GM21515 (cell line): ENCODE measurements around the gene DOCK7.
"Not testable (repeated sequence)": the region's sequence is repeated elsewhere in the genome, so short reads cannot be mapped to it uniquely, and the experiment has no call there.

Experiments used
- ATAC-seq: cut with Tn5 transposase; IDR thresholded peaks from one replicate; pipeline ENCODE4 v1.9.1; 2021; ENCODE audit not compliant: unreplicated experiment

The DOCK7 gene

DNA sequence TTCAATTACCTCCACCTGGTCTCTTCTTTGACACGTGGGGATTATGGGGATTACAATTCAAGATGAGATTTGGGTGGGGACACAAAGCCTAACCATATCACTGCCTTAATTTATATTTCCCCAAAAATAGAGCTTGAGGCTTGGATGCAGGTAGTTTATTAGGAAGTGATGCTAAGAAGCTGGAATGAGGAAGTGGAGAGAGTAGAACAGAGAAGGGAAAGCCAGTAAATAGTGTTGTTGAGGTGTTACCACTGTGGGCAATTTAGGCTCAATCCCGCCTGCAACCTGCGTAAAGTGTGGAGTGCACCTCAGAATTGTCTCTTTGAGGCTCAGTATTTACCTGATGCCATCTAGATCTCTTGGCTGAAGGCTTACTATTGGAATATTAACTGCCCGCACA is 4.9 kb upstream of the DOCK7 start:
- ATAC-seq = no peak

DNA sequence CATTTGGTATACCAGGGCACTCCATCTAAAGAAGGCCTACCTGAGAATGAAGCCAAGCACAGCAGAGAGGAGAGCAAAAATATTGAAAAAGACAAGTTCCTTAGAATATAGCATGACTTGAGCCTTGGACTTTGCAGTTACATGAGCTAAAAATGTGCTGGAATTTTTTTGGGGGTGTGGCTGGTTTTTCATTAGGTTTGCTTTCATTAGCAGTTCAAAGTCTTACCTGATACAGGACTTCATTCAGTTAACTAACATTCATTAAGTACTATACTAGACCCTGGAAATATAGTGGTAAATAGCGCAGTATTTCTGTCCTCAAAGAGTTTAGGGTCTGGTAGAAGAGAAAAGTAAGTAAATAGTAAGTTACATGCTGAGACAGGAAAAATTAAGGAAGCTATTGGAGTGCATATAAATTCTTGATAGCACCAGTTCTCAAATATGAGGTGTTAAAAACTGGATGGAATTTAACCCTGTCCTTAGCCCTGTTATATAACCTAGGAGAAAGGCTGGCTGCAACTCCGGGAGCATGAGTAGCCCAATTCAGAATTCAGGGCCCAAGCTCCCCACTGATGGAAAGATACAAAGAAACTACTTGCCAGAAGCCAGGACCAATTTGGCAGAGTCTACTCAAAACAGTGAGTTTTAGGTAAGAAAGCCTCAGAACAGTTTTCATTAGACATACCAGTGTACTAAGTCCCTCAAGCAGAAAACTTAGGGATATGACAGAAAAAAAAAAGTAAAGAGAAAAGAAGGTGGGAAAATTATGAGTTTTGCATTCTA is 3.1 kb upstream of the DOCK7 start:
- ATAC-seq = no peak

DNA sequence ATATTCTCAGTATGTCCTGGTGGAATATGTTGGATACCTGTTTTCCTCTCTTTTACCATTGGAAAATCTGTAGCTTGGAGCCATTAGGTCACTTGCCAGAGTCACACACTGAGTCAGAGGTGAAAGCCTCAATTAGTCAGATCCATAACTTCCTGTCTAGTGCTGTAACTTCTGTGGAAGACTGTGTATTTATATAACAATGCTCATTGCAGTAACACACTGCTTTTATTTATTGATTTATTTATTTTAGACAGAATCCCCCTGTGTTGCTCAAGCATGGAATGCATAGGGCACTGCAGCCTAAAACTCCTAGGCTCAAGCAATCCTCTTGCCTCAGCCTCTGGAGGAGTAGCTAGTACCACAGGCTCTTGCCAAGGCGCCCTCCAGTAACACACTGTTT is 1.3 kb upstream of the DOCK7 start:
- ATAC-seq = no peak

DNA sequence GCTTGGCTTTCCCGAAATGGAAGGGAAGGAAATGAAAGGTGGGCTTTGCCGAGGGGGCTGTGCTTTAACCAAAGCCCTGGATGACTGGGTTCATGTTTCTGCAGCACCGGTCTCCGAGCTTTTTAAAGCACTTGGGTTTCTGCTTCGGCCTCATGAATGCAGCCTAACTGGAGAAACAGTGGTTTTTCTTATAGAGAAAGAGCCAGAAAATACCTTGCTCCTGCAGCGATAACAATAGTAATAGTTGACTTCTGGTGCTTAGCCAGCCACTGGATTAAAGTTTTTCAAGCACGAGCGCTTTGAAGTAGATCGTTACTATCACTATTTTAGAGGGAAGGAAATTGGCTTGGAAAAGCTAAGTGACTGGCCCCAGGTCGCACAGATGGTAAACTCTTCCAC is 500 bp upstream of the DOCK7 start:
- ATAC-seq = no peak

DNA sequence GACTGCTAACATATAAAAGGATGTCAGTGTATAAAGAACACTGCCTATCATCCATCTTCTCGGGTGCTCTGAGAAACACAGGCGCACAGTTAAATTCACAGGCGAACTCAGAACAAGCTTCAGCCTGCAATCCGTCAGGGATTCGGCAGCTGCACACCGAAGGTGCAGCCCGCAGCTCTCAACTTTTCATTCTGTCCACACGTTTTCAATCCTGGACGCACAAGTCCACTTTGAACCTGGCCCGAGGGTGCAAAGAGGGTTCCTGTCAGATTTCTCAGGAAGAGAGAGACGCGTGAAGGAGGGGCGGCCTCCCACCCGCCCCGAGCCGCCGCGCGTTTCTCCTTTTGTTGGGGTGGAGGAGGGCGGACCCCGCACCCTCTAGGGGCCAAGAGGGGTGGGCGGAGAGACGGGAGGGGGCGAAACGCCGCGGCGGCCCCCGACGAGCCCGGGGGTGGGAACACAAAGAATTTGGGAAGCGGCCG is 724 bp downstream of the DOCK7 start:
- ATAC-seq = peak; percentile 41

DNA sequence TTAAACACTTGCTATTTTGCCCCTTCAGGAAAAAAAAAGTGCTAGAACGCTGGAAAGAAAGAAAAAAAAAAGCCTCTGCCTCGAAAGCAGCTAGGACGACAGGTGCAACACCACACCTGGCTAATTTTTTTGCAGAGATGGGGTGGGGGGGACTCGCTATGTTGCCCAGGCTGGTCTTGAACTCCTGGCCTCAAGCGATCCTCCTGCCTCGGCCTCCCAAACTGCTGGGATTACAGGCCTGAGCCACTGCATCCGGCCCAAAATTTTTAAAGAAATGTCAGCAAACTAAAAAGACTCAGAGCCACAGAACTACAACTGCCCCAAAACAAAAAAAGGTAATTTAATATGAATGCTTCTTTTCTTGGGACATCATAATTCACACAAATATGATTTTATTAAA is 1.4 kb downstream of the DOCK7 start:
- ATAC-seq = no peak

DNA sequence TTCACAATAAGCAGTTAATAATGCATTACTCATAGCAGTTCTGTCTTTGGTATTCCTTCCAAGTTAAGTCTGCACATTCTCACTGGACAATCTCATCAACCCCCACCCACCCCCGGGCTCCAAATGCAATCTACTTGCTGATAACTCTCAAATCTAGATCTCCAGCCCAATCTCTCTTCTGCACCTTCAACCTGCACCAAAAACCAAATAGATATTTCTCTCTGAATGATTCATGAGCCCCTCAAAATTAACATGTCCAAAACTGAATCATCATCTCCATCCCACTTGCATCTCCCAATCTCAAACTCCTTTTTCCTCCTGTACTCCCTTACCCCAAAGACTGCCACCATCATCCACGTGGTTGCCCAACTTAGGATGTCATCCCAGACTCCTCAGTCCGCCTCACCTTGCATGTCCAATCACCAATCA is 2.7 kb downstream of the DOCK7 start:
- no peak for ATAC-seq

DNA sequence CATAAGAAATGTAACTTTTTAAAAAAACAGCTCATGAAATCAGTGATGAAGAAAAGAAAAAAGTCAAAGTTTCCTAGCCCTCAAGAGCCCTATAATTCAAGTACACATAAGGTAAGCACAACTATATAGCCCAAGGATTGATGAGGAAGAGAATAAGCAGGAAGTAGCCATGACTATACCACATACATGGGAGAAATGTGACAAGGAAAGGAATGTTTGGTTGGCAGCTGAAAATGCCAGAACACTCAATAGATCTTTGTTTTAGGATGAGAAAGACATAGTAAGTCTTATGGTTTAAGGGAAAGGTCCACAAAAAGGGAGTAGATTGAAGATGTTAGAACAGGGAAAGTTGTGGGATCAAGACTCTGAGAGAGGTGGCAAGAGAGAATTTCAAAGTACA is 5.7 kb downstream of the DOCK7 start:
- ATAC-seq = no peak

DNA sequence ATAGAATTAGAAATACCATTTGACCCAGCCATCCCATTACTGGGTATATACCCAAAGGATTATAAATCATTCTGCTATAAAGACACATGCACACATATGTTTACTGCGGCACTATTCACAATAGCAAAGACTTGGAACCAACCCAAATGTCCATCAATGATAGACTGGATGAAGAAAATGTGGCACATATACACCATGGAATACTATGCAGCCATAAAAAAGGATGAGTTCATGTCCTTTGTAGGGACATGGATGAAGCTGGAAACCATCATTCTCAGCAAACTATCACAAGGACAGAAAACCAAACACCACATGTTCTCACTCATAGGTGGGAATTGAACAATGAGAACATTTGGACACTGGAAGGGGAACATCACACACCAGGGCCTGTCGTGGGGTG is 7.2 kb downstream of the DOCK7 start:
- ATAC-seq = not testable (repeated sequence)

DNA sequence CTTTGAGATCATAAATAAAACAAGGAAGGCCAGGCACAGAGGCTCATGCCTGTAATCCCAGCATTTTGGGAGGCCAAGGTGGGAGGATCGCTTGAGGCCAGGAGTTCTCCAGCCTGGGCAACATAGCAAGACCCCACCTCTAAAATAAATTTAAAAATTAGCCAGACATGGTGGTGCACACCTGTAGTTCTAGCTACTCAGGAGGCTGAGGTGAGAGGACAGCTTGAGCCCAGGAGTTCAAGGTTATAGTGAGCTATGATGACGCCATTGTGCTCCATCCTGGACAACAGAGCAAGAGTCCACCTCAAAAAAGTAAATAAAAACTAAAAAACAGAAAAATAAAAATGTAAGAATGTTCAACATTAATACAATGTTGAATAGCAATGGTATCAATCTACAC is 10.4 kb downstream of the DOCK7 start:
- not testable (repeated sequence) for ATAC-seq

DNA sequence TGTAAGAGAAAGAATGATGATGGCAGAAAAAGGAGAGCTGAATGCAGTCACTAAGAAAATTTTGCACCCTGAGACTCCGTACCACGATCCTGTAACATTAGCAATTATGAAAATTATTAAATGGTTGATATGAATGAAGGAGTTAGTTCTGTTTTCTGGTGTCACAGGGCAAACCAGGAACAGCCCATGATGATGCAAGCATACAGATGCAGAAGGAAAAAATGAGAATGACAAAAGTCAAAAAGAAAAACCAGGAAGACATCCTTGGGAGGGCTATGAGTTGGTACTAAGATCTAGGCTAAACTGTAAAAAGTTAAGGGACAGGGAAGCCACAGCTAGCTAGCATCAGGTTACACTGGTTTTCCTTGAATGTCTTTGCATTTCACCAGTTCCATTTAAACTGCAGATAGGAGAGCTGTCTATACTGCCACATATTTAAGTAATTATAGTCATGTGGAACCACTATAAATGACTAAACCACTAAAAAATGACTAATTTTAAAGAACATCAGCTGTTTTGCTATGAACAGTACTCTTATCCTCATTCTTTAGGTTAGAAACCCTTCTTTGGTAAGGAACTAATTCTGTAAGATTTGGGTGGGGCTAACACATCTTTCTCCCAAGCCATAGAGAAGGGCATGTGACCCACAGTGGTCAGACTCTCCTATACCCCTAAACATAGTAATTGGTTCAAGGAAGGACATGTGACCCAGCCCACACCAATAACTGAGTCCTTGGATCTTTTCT is 11.4 kb downstream of the DOCK7 start:
- no peak for ATAC-seq

DNA sequence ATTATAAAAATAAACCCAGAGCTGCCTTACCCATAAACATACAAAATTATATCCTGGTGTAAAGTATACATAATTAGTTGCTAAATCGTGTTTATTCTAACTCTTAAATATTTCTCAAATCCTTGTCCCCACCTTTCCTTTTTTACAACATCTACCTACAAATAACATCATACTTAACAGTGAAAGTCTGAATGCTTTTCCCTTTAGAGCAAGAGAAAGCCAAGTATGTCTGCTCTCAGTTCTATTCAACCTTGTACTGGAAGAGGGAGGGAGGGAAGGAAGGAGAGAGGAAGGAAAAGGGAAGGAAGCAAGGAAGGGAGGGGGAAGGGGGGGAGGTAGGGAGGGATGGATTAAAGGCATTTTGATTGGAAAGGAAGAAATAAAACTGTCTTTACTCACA is 14.6 kb downstream of the DOCK7 start:
- no peak for ATAC-seq

DNA sequence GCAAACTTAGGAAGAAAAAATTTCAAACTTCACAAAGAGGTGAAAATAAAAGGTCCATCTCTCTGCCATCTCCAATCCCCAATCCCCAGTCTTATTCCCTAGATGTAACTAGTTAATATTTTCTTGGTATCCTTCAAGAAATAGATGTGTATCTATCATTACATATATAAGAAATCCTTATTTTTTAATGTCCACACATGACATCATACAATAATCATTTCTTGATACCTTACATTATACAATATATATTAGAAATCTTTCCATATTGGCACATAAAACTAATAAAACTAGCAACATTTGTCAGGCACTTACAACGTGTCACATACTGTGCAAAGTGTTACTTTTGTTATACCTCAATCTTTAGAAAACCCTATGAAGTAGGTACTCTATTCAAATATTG is 16.2 kb downstream of the DOCK7 start:
- ATAC-seq = no peak

DNA sequence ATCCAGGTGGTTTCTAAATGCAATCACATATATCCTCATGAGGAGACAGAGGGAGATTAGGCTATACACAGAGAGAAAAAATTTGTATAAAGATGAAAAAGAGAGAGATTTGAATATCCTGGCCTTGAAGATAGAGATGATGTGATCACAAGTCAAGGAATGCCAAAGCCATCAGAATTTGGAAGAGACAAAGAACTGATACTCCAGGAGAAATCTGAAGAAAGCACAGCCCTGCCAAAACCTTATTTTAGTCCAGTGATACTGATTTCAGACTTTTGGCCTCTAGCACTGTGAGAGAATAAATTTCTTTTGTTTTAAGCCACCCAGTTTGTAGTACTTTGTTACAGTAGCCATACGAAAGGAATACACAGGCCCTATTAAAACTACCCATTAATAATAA is 33.4 kb downstream of the DOCK7 start:
- ATAC-seq = no peak

DNA sequence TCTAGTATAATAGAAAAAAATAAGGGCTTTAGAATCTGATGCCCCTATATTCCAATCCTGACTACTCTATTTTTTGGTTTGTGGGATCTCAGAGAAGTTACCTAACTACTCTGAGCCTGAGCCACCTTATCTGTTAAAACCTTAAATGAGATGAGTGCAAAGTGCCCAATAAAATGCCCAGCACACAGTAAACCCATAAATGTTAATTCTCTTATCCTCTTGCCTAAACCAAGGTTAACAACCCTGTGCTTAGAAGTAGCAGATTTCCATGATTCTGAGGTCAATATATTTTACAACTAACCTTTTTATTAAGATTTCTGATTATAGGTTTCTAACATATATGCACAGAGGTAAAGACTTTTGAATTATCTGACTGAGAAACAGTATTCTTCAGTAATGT is 35.8 kb downstream of the DOCK7 start:
- no peak for ATAC-seq

DNA sequence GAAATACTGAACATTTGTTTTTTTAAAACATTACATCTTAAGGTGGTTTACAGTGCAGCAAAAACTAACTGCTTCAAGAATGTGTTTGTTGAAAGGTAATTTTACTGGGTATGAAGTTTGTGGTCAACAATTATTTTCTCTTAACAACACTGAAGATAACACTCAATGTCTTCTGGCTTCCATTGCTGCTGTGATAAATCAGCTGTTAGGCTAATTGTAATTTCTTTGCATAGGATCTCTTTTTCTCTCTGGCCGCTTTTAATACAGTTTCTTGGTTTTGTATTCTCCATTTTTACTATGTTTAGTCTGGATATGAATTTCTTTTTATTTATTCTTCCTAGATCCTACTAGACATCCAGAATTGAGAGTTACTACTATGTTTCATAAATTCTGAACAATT is 44.9 kb downstream of the DOCK7 start:
- no peak for ATAC-seq

DNA sequence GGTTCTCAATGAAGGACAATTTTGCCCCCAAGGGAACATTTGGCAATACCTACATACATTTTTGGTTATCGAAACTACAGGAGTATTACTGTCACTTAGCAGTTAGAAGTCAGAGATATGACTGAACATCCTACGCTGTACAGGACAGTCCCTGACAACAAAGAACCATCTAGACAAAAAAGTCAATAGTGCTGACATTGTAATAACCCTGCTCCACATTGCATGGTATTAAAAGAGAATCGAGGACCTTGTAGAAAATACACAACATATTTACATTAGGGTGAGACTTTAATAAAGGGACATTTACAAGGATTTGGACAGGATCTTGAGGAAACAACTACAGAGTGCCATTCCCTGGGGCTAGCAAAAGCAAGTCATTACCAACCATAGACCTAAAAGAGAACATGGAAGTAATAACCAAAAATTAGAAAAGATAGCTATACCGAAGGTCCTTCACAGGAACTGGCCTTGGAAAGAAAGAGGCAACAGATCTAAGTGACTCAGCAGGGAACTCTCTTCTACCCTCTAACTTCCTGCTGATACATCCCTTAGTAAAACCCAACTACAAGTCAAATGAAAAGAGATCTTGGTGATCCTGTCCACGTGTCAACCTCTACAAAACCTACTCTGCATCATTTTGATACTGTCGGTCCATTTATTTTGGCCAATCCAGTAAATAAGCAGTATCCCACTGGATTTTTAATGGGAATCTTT is 50.6 kb downstream of the DOCK7 start:
- no peak for ATAC-seq

DNA sequence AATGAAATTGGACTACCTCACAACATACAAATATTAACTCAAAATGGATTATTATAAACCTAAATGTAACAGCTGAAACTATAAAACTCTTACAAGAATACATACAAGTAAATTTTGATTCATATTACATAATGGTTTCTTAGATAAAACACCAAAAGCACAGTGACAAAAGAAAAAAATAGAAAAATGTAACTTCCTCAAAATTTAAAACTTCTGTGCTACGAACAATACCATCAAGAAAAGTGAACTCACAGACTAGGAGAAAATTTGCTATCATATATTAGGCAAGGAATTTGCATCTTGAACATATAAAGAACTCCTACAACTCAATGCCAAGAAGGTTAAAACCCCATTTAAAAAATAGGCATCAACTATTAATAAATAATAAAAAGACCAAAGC is 59.7 kb downstream of the DOCK7 start:
- no peak for ATAC-seq

DNA sequence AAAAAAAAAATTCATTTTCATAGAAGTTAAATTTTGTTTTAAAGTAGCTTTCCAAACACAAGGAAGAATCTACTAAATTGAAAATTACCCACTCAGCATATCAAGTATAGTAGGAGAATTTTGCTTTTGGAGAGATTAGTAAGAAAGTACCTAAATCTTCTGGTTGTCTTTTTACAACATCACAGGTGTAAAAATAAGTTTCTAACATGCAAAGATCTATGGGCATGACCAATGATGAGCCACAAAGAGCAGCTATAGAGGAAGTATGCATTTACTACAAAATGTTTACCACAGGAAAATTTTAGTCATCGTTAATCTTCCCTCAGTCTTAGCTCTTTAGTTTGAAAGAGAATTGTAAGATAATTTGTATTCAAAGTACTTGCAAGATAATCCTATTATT is 62.8 kb downstream of the DOCK7 start:
- no peak for ATAC-seq

DNA sequence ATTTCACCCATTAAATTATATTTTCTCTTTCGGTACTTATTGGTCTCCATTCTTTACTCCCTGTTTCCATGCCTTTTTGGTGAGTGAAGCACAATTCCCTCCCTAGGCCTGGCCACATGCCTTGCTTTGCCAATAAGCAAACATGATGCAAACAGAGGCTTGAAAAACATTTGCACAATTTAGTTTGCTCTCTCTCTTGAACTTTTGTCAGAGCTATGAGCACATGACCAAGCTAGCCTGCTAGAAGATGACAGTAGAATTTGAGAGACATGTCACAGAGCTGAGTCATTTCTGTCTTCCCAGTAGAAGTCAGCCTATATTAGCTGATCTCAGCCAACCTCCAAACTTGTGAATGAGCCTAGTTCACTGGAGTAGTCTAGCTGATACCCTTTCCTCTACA is 66.3 kb downstream of the DOCK7 start:
- peak; percentile 86 for ATAC-seq

DNA sequence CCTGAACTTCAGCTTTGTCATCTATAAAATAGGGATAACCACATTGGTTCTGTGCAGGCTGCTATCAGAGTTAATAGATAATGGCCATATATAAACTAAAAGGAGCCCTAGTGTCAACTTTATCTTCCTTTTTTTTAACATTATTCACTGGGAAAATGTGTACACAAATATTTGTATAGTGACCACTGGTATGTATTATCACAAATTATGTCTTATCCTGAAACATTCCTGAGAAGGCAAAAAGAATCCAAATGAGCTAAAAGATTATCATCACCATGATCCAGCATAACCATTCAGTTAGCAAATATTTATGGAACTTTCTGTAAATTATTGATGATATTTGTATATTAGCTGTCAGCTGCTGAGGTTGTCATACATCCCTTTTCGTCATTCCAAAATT is 74.3 kb downstream of the DOCK7 start:
- ATAC-seq = no peak

DNA sequence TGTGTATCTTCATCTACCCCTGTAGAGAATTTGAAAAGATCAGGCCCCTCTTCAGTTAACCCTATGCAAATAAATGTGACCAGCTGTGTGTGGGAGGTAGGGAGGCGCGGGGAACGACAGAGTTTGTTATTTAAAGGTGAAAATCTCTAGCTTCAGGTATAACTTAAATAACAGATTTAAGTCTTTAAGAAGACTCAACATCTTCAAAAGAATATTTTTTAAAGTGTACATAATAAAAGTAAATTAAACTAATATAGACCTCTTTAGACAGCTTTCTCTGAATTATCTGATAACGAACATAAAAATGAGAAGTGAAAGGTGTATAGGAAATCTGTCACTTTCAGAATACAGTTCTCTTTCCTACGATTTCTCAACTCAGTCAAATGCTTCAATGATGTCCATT is 74.9 kb downstream of the DOCK7 start:
- peak; percentile 93 for ATAC-seq
